ENCODE results near the gene DDX39A.
A peak's percentile ranks its signal among the peaks of the same experiment; 100 is the strongest.
"Not testable (repeated sequence)": the region's sequence is repeated elsewhere in the genome, so short reads cannot be mapped to it uniquely, and the experiment has no call there.

Gene DDX39A

DNA sequence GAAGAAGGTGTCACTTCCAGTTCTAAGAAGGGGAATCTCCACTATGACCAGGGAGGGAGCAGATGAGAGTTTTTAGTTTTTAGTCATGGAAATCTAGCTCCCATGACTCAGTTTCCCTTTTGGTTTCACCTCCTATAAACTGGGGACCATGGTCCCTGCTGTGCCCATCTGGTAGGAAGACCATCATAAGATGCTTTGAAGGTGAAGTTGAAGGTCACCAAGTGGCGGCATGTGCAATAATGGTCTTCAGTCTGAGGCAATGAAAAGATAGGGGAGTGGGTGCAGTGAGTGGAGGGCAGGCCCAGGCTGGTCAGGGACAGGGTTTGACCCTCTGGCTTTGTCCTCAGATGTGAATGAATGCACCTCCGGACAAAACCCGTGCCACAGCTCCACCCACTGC is 22.4 kb downstream of the DDX39A start:
- Mint-ChIP-seq H3K36me3 (ENCODE audit: low read depth) (peaks cover 99% of the 10 kb centered on the region), H3K4me1 (ENCODE audit: low read depth) (peaks cover 34% of the 10 kb centered on the region)
- intact Hi-C loops (cut with micrococcal nuclease); H3K9me3 Mint-ChIP-seq; H3K27me3 Mint-ChIP-seq; H3K27ac Mint-ChIP-seq; H3K4me3 Mint-ChIP-seq: not testable (repeated sequence)

DNA sequence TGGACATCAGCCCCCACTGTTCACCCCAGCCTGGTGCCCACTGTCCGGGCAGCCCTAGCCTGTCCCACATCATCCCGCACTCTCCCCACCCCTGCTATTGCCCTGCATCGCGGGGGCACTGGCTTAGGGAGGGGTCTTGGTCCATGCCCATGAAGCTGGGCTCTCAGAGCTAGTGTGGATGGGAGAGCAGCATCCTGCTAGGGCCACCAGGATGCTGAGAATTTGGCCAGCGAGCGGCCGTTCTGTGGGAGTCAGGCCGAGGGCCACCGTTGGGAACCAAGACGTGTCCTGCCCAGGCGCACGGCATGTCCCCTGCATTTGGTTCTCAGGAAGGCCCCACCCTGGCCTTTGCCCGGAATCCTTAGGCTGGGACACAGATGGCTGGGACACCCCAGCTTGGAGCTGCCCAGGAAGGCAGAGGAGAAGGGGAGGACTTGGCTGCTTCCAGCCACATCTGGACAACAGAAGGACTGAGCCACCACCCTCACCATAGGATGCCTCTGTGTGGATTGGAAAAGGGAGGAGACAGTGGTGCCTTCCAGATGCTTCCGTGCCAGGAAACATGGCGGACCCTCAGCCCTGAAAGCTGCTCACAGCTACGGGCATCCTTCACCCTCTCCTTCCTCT is 23.3 kb downstream of the DDX39A start:
- Mint-ChIP-seq H3K36me3 (ENCODE audit: low read depth) (peaks cover 99% of the 10 kb centered on the region), H3K27me3 (no peaks in the 10 kb centered on the region), H3K4me1 (ENCODE audit: low read depth) (peaks cover 29% of the 10 kb centered on the region), H3K27ac (no peak overlapping the region), H3K4me3 (no peak overlapping the region), H3K9me3 (no peaks in the 10 kb centered on the region)
- intact Hi-C loops (cut with micrococcal nuclease): no loop called here

DNA sequence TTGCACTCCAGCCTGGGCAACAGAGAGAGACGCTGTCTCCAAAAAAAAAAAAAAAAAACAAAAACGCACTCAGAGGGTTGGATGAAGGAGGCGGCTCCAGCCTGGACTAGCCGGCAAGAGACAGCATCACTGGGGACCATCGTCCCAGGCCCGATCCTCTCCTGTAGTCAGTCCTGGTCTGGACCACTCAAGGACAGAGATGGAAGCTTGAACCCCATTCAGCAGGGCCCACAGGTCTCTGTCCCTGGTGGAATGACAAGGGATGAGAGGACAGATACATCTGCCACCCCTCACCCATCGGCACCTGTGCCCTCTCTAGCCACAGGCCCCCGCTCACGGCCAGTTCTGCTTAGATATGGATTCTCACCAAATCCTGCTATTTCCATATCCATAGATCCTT is 23.9 kb downstream of the DDX39A start:
- Mint-ChIP-seq H3K27ac (no peak overlapping the region), H3K36me3 (ENCODE audit: low read depth) (peaks cover 99% of the 10 kb centered on the region)

DNA sequence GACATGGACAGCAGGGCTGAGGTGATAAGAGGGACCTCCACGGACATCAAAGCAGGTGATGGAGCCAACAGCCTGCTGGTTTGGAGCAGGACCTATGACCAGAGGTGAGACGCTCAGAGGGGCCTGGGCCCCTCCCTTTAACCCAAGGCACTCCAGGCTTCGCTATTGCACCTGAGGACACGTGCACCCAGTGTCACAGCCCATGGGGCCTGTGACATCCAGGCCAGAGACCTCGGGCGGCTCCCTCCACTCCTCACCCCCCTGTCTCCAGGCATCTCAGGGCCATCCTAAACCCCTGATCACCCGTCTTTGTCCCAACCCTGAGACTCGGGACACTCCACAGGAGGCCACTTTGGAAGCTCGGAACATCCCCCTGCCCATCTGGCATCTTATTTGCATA is 25.0 kb downstream of the DDX39A start:
- H3K4me1 Mint-ChIP-seq (ENCODE audit: low read depth): peaks cover 38% of the 10 kb centered on the region
- no peak overlapping the region for H3K27ac Mint-ChIP-seq
- peaks cover 100% of the 10 kb centered on the region for H3K36me3 Mint-ChIP-seq (ENCODE audit: low read depth)
- no peaks in the 10 kb centered on the region for H3K9me3 Mint-ChIP-seq
- no peak overlapping the region for H3K4me3 Mint-ChIP-seq
- intact Hi-C loops (cut with micrococcal nuclease): no loop called here
- H3K27me3 Mint-ChIP-seq: no peaks in the 10 kb centered on the region

More for the DNA sequence above, 23.9 kb downstream of the DDX39A start:
- Mint-ChIP-seq H3K4me3 (no peak overlapping the region), H3K9me3 (no peaks in the 10 kb centered on the region), H3K4me1 (ENCODE audit: low read depth) (peaks cover 30% of the 10 kb centered on the region), H3K27me3 (no peaks in the 10 kb centered on the region)
- intact Hi-C loops (cut with micrococcal nuclease): no loop called here

DNA sequence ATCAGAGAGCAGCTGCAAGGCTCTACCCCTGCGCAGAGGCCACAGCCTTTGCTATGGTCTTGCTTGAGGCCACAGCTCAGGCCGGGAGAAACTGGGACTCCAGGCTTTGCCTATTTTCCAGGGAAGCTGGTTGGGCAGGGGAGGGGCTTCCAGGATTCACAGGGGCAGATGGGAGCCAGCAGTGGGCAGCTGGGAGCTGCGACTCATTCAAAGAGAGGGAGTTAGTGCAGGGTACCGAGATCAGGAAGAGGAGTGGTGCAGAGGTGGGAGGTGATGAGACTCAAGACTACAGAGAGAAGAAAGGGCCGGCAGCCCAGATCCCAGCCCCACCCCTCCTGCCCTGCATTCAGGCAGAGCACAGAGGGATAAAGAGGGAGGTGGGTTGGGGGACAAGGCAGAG is 25.8 kb downstream of the DDX39A start:
- peaks cover 45% of the 10 kb centered on the region for H3K4me1 Mint-ChIP-seq (ENCODE audit: low read depth)
- H3K4me3 Mint-ChIP-seq: no peak overlapping the region
- no peaks in the 10 kb centered on the region for H3K27me3 Mint-ChIP-seq
- intact Hi-C loops (cut with micrococcal nuclease): no loop called here
- H3K9me3 Mint-ChIP-seq: no peaks in the 10 kb centered on the region
- no peak overlapping the region for H3K27ac Mint-ChIP-seq
- H3K36me3 Mint-ChIP-seq (ENCODE audit: low read depth): peaks cover 100% of the 10 kb centered on the region

DNA sequence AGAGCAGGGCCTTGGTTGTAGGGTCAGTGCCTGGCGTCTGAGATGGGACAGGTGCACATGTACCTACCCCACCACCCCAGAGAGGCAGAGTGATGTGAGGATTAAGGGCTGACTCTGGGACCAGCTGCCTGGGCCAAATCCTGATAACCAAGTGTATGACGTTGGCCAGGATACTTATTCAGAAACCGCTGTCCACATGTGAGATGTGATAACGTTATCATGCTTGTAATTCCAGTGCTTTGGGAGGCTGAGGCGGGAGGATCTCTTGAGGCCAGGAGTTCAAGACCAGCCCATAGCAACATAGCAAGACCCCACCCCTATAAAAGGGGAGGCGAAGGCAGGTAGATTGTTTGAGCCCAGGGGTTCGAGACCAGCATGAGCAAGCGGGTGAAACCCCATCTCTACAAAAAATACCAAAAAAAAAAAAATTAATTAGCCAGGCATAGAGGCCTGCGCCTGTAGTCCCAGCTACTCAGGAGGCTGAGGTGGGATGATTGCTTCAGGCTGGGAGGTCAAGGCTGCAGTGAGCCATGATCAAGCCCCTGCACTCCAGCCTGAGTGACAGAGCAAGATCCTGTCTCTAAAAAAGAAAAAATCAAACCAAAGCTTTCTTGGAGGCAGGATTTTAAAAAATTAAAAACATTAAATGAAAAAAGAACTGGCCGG is 27.9 kb downstream of the DDX39A start:
- H3K27me3 Mint-ChIP-seq: no peaks in the 10 kb centered on the region
- H3K36me3 Mint-ChIP-seq (ENCODE audit: low read depth): peaks cover 95% of the 10 kb centered on the region
- H3K4me1 Mint-ChIP-seq (ENCODE audit: low read depth): peaks cover 36% of the 10 kb centered on the region
- peak overlapping the region; percentile 28 for H3K27ac Mint-ChIP-seq
- intact Hi-C loops (cut with micrococcal nuclease): no loop called here
- no peaks in the 10 kb centered on the region for H3K9me3 Mint-ChIP-seq
- H3K4me3 Mint-ChIP-seq: no peak overlapping the region

DNA sequence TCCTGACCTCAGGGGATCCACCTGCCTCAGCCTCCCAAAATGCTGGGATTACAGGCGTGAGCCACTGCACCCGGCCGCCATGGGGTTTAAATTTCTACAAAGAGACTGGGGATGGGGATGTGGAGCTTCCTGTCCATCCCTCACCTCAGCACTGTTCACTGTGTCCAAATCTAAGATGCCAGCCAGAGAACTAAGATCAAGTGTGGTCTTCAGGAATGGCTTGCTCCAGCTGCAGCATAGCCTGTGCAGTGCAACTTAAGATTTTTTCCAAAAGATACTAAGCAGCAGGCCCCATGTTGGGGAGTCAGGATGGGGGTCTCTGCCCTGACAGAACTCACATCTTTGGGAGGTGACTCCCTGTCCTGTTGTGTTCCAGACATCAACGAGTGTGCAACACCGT is 28.6 kb downstream of the DDX39A start:
- intact Hi-C loops (cut with micrococcal nuclease): no loop called here
- Mint-ChIP-seq H3K4me3 (no peak overlapping the region), H3K4me1 (ENCODE audit: low read depth) (peaks cover 31% of the 10 kb centered on the region), H3K36me3 (ENCODE audit: low read depth) (peaks cover 87% of the 10 kb centered on the region), H3K27ac (peak overlapping the region; percentile 28), H3K27me3 (no peaks in the 10 kb centered on the region), H3K9me3 (no peaks in the 10 kb centered on the region)

DNA sequence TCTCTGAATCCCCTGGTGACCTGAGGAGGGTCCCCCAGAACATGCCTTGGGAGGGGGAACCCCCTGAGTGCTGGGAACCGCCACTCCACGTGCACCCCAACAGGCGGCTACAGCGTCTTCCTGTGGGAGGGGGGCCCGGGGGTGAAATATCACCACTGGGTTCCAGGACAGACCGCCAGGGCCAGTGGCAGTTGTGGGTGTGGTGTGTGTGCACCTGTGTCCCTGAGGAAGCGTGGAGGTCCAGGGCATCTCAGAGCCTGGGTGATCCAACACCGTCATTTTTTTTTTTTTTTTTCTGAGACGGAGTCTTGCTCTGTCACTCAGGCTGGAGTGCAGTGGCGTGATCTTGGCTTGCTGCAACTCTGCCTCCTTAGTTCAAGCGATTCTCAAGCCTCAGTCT is 33.6 kb downstream of the DDX39A start:
- H3K36me3 Mint-ChIP-seq (ENCODE audit: low read depth): peaks cover 68% of the 10 kb centered on the region
- no peaks in the 10 kb centered on the region for H3K9me3 Mint-ChIP-seq
- intact Hi-C loops (cut with micrococcal nuclease): loop anchor here (2.0 kb wide), 1 partner anchor 17 kb away; no protein-coding TSS in a partner anchor
- peaks cover 50% of the 10 kb centered on the region for H3K4me1 Mint-ChIP-seq (ENCODE audit: low read depth)
- H3K27me3 Mint-ChIP-seq: no peaks in the 10 kb centered on the region
- peak overlapping the region; percentile 79 for H3K27ac Mint-ChIP-seq
- H3K4me3 Mint-ChIP-seq: peak overlapping the region; percentile 83

DNA sequence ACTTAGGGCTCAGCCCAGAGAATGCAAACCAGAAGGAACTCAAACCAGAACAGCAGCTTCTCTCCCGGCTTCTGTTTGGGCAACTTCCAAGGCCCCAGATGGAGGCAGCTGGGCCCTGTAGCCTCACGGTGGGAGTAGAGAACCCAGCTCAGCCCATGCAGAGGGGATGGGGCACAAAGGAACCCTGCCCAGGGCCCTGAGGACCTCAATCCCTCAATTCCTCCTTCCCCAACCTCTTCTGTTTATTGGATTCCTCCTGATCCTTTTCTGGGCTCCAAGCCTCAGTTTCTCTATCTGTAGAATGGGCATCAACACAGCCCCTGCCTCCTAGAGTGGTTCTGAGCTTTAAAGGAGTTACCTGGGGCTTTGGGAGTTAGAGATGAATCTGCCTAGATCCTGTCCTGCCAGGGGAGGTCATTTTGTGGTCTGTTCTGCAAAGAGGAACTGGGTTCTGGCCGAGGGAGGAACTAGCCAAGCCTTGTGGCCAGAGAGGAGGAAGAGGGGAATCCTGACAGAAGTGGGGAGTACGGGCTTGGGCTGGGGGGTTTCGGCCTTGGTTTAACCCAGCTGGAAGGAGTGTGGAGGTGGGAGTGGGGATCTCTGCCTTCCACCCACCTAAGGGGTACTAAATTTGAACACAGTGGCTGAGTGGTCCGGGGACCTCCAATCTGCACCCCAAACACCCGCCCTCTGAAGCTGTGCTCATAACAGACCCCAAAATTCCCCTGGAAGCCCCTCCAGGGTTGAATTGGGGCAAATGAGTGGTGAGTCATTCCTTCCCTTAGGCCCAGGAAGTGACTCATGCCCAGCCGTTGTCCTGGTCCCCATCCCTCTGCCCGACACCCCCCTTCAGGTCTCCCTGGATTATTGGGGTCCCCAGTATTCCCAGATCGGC is 35.2 kb downstream of the DDX39A start:
- intact Hi-C loops (cut with micrococcal nuclease): loop anchor here (2.0 kb wide), 1 partner anchor 19 kb away; no protein-coding TSS in a partner anchor
- Mint-ChIP-seq H3K27ac (peak overlapping the region; percentile 79), H3K36me3 (ENCODE audit: low read depth) (peaks cover 52% of the 10 kb centered on the region), H3K4me1 (ENCODE audit: low read depth) (peaks cover 54% of the 10 kb centered on the region), H3K4me3 (peak overlapping the region; percentile 83), H3K27me3 (no peaks in the 10 kb centered on the region), H3K9me3 (no peaks in the 10 kb centered on the region)

DNA sequence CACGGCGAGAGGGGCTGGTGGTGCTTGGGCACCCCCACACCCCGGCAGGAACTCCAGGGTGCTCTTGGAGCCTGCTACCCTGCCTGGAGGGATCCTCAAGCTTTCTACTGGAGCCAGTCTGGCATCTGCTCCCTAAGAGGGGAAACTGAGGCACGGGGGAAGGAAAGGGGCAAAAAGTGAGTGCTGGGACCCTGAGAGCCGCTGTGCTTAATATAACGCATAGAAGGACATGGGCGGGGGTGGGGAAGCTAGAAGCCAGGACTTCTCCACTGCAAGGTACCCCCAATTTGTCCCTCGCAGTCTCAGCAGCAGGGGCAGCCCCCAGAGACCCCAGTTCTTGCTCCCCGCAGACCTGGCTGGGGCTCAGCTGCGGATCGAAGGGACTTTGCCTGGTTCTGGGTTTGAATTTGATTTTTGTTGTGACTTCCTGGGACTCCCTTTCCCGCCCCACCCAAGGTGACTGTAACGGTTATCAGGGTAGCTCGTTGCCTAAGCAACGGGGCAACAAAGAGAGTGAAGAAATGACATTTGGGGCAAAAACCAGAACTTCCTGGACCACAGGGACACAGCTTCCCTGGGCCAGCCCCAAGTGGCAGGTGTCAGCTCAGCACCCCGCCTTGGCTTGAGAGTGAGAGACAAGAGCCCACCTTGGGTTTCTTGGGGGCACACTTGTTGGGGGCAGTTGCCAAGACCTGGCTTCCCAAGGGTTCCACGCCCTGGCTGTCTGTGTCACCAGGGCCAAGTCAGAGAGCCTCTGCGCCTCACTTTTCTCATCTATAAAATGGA is 37.3 kb downstream of the DDX39A start:
- peaks cover 37% of the 10 kb centered on the region for H3K36me3 Mint-ChIP-seq (ENCODE audit: low read depth)
- peak overlapping the region; percentile 79 for H3K27ac Mint-ChIP-seq
- H3K27me3 Mint-ChIP-seq: no peaks in the 10 kb centered on the region
- intact Hi-C loops (cut with micrococcal nuclease): no loop called here
- peak overlapping the region; percentile 83 for H3K4me3 Mint-ChIP-seq
- peaks cover 54% of the 10 kb centered on the region for H3K4me1 Mint-ChIP-seq (ENCODE audit: low read depth)
- H3K9me3 Mint-ChIP-seq: no peaks in the 10 kb centered on the region

DNA sequence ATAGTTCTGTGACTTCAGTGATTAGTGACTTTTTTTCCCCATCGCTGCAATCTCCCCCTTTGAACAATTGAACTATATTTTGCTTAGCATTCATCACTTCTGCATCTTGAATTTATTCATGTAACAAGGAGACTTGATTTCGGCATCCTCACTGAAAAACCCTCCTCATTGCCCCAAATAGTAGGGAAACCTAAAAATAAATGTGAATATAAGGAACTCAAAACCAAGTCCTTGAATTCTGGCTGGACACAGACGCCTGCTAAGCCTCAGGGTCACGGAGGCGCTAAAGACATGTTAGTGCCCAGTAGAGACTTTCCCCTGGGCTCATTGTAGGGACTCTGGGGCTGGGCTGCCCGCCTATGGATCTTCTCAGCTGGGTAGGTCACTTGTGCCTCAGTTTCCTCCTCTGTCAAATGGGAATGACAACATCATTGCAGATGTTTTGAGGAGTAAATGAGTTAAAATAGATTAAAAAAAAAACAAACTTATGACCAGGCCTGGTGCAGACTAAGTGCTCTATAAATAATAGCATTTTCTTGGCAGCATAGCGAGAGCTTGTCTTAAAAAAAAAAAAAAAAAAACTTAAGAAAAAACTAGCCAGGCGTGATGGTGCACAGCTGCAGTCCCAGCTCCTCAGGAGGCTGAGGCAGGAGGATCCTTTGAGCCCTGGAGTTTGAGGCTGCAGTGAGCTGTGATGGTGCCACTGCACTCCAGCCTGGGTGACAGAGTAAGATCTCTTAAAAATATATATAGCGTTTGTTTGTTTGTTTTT is 39.7 kb downstream of the DDX39A start:
- Mint-ChIP-seq H3K4me3 (no peak overlapping the region), H3K27me3 (no peaks in the 10 kb centered on the region), H3K4me1 (ENCODE audit: low read depth) (peaks cover 62% of the 10 kb centered on the region), H3K27ac (peak overlapping the region; percentile 79), H3K36me3 (ENCODE audit: low read depth) (peaks cover 22% of the 10 kb centered on the region), H3K9me3 (no peaks in the 10 kb centered on the region)
- intact Hi-C loops (cut with micrococcal nuclease): no loop called here

DNA sequence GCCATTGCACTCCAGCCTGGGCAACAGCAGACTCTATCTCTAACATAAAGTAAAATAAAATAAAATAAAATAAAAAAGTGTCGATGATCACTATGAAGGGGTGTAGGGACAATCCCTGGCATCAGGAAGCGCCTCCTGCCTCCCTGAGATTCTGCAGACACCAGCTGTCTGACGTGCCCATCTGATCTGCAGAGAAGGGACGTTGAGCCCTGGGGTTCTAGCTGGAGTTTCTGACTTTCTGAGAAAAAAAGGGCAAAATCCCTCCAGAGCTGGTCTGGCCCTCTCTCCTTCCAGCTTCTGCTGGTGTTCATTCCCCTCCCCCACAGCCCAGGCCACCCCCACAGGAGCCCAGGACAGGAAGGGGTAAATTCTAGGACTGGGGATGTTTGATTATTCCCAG is 40.3 kb downstream of the DDX39A start:
- Mint-ChIP-seq H3K36me3 (ENCODE audit: low read depth) (peaks cover 17% of the 10 kb centered on the region), H3K9me3 (no peaks in the 10 kb centered on the region), H3K4me1 (ENCODE audit: low read depth) (peaks cover 60% of the 10 kb centered on the region), H3K4me3 (no peak overlapping the region), H3K27ac (peak overlapping the region; percentile 79), H3K27me3 (no peaks in the 10 kb centered on the region)
- intact Hi-C loops (cut with micrococcal nuclease): no loop called here

DNA sequence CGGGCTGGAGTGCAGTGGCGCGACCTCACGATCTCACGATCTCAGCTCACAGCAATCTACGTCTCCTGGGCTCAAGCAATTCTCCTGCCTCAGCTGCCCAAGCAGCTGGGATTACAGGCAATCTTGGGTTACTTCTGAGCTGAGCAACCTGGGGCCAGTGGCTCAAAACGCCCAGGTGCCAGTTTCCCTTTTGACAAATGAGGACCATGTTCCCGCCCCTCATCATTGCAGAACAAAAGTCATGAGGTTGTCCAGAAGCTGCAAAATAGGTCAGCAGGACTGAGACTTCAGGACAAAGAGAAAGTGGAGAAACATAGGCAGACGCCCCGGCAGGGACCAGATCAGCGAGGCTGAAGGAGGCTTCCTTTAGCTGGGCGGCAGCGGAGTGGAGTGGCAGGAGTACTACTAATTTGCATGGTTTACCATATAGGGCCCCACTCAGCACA is 41.2 kb downstream of the DDX39A start:
- intact Hi-C loops (cut with micrococcal nuclease): no loop called here
- Mint-ChIP-seq H3K9me3 (no peaks in the 10 kb centered on the region), H3K4me1 (ENCODE audit: low read depth) (peaks cover 66% of the 10 kb centered on the region), H3K27ac (peak overlapping the region; percentile 54), H3K4me3 (no peak overlapping the region), H3K36me3 (ENCODE audit: low read depth) (peaks cover 14% of the 10 kb centered on the region), H3K27me3 (no peaks in the 10 kb centered on the region)

All from dendritic cell treated with granulocyte-macrophage colony-stimulating factor and Interleukin-4, amounts not matched to agents 40 ng/mL and 50 ng/mL, for 4 days (primary cell).